Stimulated activated CD4-positive, alpha-beta T cell treated with anti-CD3 and anti-CD28 coated beads, Interleukin-12 subunit alpha, Interleukin-12 subunit beta, amount 100 ng/mL, for 4 hours (primary cell): ENCODE measurements around the gene XRCC1.
A peak's percentile ranks its signal among the peaks of the same experiment; 100 is the strongest.
"Not testable (repeated sequence)": the region's sequence is repeated elsewhere in the genome, so short reads cannot be mapped to it uniquely, and the experiment has no call there.

Experiments
- DNase-seq: peaks from one replicate; pipeline ENCODE4 v3.0.0-alpha.2; 2020

Gene XRCC1

GRCh38 chr19:43574424-43575155 lies 737 bp downstream of the XRCC1 start:
- DNase-seq: no peak

GRCh38 chr19:43572171-43572588 lies 3.1 kb downstream of the XRCC1 start:
- DNase-seq: no peak

GRCh38 chr19:43570174-43570791 lies 5.0 kb downstream of the XRCC1 start:
- no peak for DNase-seq

GRCh38 chr19:43569657-43570056 lies 5.7 kb downstream of the XRCC1 start:
- no peak for DNase-seq

- DNase-seq: no peak
Observed at GRCh38 chr19:43564800-43565199, 10.5 kb downstream of the XRCC1 start.

GRCh38 chr19:43563816-43564457 lies 11.4 kb downstream of the XRCC1 start:
- DNase-seq: no peak

DNA sequence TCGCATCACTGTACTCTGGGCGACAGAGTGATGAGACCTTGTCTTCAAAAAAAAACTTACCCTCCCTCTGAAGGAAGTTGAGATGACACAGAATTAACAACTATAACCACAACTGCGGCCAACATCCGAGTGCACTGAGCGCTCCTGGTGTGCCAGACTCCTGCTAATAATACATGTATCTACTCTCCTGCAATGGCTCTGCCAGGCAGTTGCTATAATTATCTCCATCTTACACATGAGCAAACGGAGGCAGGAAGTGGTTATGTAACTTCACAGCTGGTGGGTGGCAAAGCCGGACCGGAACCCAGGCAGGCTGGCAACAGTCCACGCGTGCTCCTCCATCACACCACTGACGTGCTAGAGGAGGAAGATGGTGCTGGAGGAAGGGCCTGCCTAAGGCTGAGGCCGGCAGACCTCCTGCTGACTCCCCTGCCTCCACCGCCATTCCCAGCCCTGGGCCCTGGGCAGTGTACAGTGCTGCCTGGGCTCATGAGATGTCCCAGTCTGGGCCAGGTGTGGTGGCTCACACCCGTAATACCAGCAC lies 12.6 kb downstream of the XRCC1 start:
- peak; percentile 50 for DNase-seq

DNA sequence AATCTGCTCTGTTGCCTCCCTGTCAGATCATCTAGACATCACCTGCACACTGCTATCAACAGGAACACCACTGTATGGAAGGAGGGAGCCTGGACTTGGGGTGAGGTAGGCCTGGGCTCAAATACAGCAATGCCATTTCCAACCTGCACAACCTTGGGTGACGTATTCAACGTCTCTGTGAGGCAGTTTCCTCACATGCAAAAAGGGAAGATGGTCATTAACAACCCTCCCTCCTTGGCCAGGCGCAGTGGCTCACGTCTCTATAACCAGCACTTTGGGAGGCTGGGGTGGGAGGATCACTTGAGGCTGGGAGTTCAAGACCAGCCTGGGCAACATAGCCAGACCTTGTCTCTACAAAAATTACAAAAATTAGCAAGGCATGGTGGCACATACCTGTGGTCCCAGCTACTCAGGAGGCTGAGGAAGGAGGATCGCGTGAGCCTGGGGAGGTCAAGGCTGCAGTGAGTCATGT lies 13.1 kb downstream of the XRCC1 start:
- DNase-seq: no peak

- no peak for DNase-seq
Observed at GRCh38 chr19:43561139-43561970, 14.0 kb downstream of the XRCC1 start.

DNA sequence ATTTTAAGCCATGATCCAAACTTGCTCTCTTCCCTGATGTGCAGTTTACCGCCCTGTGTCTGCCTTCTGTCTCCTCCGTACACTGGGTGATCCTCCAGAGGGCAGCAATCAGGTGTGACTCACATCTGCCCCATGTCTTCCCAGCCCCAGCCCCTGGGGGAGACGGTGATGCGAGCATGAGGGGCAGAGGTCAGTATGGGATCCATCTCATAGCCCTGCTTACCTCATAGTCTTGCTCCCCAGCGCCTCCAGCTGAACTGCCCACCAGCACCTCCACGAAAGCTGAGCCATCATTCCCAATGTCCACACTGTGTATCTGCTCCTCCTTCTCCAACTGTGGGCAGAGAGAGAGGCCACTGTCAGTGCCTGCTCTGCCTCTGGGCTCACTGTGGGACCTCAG lies 14.6 kb downstream of the XRCC1 start:
- no peak for DNase-seq

DNA sequence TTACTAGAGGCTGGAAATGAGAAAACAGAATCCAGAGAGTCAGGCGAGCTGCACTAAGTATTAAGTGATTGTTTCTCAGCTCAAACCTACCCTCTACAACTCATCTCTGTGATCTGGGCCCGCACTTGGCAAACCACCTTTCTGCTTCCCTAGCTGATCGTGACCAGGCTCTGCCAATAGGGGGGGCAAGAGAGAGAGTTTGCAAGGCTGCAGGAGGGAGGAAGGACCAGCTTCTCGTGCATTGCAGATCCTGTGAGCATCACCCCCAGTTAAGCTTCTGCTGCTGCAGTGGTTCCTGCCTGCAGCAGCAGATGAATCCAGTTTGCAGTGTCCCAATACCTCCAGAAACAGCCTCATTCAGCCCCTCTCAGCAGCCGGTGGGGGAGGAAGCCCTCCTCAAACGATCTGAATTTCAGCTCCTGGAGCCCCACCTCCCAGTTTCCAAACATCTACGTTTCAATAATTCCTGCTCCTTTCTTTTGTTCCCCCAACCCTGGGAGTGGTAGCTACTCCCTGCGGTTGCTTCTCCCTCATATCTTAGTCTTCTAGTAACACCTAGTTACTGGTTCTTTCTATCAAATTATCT lies 20.0 kb downstream of the XRCC1 start:
- DNase-seq: peak; percentile 78

DNA sequence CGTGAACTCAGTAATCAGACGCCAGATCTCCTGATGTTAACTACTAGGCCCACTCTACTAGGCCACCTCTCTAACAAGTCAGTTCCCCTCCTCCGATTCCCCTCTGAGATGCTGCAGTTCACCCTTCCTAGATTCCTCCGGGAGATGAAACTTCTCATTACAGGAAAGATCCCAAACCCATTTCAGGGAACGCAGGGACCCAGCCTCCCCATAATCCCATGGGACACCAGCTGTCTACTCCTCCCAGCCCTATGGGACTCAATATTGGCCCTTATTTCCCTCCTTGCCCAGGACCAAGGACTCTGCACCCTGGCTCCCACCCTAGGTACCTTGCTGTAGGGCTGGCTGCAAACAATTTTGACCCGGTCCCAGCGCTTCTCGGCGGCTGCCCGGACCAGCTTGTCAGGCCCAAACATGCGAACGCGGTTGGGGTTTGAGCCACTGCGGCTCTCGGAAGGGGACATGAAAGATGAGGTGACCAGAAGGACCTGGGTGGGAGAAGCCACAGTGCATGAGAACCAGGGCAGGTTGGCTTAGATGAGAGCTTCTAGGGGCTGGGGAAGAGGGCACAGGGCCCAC lies 20.9 kb downstream of the XRCC1 start:
- DNase-seq: no peak

- DNase-seq: no peak
Observed at GRCh38 chr19:43553656-43554055, 21.7 kb downstream of the XRCC1 start.

DNA sequence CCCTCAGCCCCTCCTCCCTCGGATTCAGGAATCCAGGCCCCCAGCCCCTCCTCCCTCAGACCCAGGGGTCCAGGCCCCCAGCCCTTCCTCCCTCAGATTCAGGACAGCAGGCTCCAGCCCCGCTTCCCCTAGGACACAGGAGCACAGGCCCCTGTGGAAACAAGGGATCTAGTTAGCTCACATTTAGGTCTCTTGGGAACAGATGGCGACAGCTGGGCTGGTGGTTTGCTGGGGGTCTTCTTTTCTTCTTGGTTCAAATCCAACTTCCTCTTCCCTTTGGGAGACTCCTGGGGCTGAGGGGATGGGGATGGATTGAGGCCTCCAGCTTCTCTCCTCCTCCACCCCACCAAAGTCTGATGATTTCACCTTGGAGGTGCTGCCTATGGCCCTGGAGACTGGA lies 22.7 kb downstream of the XRCC1 start:
- no peak for DNase-seq

- no peak for DNase-seq
Observed at GRCh38 chr19:43552198-43552450, 23.2 kb downstream of the XRCC1 start.

GRCh38 chr19:43551399-43552197 lies 23.7 kb downstream of the XRCC1 start:
- DNase-seq: no peak

- no peak for DNase-seq
Observed at GRCh38 chr19:43548706-43549105, 26.6 kb downstream of the XRCC1 start.

DNA sequence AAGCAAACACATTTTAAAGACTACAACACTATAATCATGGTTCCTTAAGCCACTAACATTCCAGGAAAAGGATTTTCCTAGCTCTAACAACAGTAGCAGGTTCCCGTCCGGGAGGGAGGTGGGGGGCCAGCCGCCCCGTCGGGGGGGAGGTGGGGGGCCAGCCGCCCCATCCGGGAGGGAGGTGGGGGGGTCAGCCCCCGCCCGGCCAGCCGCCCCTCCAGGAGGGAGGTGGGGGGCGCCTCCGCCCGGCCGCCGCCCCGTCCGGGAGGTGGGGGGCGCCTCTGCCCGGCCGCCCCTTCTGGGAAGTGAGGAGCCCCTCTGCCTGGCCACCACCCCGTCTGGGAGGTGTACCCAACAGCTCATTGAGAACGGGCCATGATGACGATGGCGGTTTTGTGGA lies 27.4 kb downstream of the XRCC1 start:
- not testable (repeated sequence) for DNase-seq

- no peak for DNase-seq
Observed at GRCh38 chr19:43546581-43546980, 28.7 kb downstream of the XRCC1 start.

GRCh38 chr19:43545981-43546380 lies 29.3 kb downstream of the XRCC1 start:
- DNase-seq: no peak

DNA sequence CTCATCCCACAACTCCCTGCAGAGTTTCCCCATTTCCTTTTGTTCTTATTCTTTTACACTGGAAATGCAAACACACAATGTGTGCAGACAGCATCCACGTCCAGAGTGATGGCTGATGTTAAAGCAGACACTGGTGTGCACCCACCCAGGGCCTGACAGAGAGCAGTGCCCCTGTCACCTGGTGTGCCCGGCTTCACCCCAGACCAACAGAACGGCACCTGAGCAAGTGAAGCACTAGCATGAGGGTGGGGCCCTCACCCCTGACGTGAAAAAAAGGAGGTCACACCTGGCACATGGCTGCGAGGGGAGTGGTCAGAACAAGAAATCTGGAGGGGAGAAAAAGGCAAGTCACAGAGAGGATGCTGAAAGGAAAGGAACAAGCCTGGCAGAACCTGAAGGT lies 30.1 kb downstream of the XRCC1 start:
- no peak for DNase-seq

DNA sequence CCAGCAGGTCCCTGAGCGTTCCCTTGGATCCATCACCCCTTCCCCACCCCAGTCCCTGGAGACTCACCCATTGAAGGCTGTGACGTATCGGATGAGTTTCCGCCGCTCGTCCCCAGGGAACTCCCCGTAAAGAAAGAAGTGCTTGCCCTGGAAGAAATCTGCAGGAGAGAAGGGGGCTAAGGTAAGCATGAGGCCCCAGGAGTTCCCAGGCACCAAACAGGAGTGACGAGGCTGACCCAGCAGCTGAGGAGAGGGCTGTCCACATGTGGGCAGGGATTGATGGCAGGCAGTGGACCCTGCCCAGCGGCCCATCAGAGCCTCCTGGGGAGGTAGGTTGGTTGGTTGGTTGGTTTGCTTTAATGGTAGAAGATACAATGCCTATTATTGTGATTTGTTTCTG lies 31.2 kb downstream of the XRCC1 start:
- DNase-seq: no peak
